ENCODE results near the gene FIBCD1.

GRCh38 chr9:130872912-130873503 is 66.0 kb downstream of the FIBCD1 start:
- TF ChIP-seq EZH2 (IDR thresholded peaks at IDR 0.05; ENCODE audit: insufficient read depth, poor library complexity, severe bottlenecking) (no peak), EZH2phosphoT487 (IDR thresholded peaks at IDR 0.05; ENCODE audit: insufficient read depth, low read depth) (no peak)
